ENCODE measurements around the gene ACSM2B.
"Not testable (repeated sequence)": the region's sequence is repeated elsewhere in the genome, so short reads cannot be mapped to it uniquely, and the experiment has no call there.

ACSM2B gene

DNA sequence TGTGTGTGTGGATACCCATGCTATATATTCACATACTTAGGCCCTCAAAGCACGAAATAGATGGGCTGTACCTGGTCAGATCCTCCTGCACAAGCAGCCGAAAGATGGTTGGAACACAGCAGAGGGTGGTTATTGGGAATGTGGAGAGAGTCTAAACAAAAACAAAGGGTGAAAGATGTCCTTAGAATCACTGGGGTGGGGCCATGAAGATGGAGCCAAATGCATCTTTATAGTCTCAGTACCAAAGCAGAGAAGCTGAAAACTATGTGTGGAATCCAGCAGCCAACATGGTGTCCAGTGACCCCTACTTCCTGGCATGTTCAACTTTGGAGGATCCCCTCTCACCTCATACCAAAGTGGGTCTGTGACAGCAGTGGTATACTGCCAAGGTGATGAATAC, 19.5 kb upstream of the ACSM2B start:
- DNase-seq (ENCODE audit: low read depth in 1 of 2, low spot score in 1 of 2): not testable (repeated sequence)

- DNase-seq (ENCODE audit: low read depth in 1 of 2, low spot score in 1 of 2): not testable (repeated sequence)
Measured at GRCh38 chr16:20595068-20595467, 18.9 kb upstream of the ACSM2B start.

DNA sequence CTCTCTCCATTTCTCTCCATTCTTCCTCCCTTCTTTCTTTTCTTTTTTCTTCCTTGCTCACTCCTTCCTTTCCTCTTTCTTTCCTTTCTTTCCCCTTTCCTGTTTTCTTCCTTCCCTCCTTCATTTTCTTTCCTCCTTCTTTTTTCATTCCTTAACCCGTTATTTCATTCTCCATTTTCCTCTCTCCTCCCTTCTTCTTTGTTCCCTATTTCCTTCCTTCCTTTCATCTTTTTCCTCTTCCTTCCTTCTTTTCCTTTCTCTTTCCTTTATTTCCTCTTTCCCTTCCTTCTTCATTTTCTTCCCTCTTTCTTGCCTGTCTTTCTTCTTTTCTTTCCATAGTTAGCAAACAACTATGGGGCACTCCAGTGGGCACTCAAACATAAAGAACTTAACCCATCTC, 16.6 kb upstream of the ACSM2B start:
- DNase-seq (ENCODE audit: low read depth in 1 of 2, low spot score in 1 of 2): not testable (repeated sequence)

GRCh38 chr16:20589486-20589885, 13.3 kb upstream of the ACSM2B start:
- DNase-seq (ENCODE audit: low read depth in 1 of 2, low spot score in 1 of 2): not testable (repeated sequence)

GRCh38 chr16:20587645-20588074, 11.5 kb upstream of the ACSM2B start:
- DNase-seq (ENCODE audit: low read depth in 1 of 2, low spot score in 1 of 2): not testable (repeated sequence)

GRCh38 chr16:20586716-20587115, 10.5 kb upstream of the ACSM2B start:
- DNase-seq (ENCODE audit: low read depth in 1 of 2, low spot score in 1 of 2): not testable (repeated sequence)

GRCh38 chr16:20586112-20586511, 9.9 kb upstream of the ACSM2B start:
- not testable (repeated sequence) for DNase-seq (ENCODE audit: low read depth in 1 of 2, low spot score in 1 of 2)

- DNase-seq (ENCODE audit: low read depth in 1 of 2, low spot score in 1 of 2): not testable (repeated sequence)
Measured at GRCh38 chr16:20580487-20581259, 4.5 kb upstream of the ACSM2B start.

- not testable (repeated sequence) for DNase-seq (ENCODE audit: low read depth in 1 of 2, low spot score in 1 of 2)
Measured at GRCh38 chr16:20578091-20578490, 1.9 kb upstream of the ACSM2B start.

GRCh38 chr16:20569117-20569651, 7.0 kb downstream of the ACSM2B start:
- DNase-seq (ENCODE audit: low read depth in 1 of 2, low spot score in 1 of 2): not testable (repeated sequence)

DNA sequence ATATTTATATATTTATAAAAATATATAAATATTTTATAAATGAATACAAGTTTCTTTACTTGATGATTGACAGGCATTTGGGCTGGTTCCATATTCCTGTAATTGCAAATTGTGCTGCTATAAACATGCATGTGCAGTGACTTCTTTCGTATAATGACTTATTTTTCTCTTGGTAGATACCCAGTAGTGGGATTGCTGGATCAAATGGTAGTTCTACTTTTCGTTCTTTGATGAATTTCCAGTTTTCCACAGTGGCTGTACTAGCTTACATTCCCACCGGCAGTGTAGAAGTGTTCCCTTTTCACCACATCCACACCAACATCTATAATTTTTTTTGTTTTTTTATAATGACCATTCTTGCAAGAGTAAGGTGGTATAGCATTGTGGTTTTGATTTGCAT, 7.8 kb downstream of the ACSM2B start:
- DNase-seq (ENCODE audit: low read depth in 1 of 2, low spot score in 1 of 2): no peak

DNA sequence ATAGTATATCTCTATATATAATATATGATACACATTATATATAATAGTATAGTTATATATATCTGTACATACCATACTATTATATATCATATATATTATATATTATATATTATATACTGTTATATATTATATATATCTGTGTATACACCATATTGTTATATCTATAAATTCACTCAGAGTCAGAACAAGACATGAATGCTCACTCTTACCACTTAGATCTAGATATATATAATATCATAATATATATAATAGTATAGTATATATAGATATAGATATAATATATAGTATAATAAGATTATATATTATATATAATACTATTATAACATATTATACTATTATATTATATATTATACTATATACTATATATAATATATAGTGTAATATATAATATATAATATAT, 9.3 kb downstream of the ACSM2B start:
- no peak for DNase-seq (ENCODE audit: low read depth in 1 of 2, low spot score in 1 of 2)

DNA sequence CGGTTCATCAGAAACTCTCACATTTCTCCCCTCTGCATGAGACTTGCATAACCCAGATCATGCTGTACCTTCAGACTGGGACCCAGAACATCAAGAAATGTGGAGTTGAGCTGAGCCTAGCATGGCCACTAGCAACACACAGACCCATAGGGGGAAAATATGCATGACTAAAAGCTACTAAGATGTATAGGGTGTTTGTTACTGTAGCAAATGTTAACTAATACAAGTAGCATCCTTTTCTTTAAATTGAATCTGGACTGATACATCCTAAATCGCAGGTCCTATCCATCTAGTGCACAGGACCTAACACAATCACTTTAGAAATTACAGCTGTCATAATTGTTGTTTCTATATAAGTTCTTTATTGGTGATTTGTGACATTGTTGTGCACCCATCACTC, 10.8 kb downstream of the ACSM2B start:
- not testable (repeated sequence) for DNase-seq (ENCODE audit: low read depth in 1 of 2, low spot score in 1 of 2)

- DNase-seq (ENCODE audit: low read depth in 1 of 2, low spot score in 1 of 2): not testable (repeated sequence)
Measured at GRCh38 chr16:20564218-20564617, 11.9 kb downstream of the ACSM2B start.

GRCh38 chr16:20555628-20556027, 20.5 kb downstream of the ACSM2B start:
- DNase-seq (ENCODE audit: low read depth in 1 of 2, low spot score in 1 of 2): not testable (repeated sequence)

DNA sequence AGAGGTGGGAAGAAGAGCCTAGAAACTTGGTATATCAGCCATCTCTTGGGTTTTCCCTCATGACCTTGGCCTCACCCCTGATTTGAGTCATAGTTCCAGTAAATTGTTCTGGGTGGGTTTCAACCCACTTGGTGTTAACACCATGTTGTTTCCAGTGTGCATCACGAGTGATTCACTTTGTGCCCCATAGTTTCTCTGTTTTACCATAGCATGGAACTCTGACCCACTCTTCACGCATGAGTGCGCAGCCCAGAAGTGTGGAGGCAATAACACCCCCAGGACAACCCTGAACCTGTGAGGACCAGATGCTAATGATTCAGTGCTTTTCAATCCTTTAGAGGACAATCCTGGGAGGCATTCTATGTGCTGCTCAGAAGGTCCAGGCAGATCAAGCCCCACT, 21.5 kb downstream of the ACSM2B start:
- not testable (repeated sequence) for DNase-seq (ENCODE audit: low read depth in 1 of 2, low spot score in 1 of 2)

- DNase-seq (ENCODE audit: low read depth in 1 of 2, low spot score in 1 of 2): not testable (repeated sequence)
Measured at GRCh38 chr16:20553493-20553892, 22.7 kb downstream of the ACSM2B start.

DNA sequence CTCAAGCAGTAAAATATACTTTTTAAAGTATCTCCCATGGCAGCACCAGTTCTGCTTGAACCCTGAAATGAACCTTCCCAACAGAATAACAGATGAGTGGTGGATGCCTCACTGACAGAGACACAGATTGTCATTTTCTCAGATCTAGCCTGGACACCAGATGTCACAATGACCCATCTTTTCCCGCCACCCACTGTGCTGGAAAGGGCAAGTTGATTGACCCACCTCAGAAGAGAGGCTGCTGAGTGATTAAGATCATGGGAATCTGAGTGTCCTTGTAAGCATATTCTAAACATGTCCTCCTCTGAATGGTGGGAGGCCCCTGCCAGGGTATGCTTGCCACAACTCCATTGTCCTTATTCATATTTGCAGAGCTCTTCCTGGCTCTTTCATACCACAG, 29.2 kb downstream of the ACSM2B start:
- not testable (repeated sequence) for DNase-seq (ENCODE audit: low read depth in 1 of 2, low spot score in 1 of 2)

GRCh38 chr16:20546278-20546853, 29.8 kb downstream of the ACSM2B start:
- not testable (repeated sequence) for DNase-seq (ENCODE audit: low read depth in 1 of 2, low spot score in 1 of 2)

GRCh38 chr16:20540603-20541316, 35.4 kb downstream of the ACSM2B start:
- not testable (repeated sequence) for DNase-seq (ENCODE audit: low read depth in 1 of 2, low spot score in 1 of 2)

DNA sequence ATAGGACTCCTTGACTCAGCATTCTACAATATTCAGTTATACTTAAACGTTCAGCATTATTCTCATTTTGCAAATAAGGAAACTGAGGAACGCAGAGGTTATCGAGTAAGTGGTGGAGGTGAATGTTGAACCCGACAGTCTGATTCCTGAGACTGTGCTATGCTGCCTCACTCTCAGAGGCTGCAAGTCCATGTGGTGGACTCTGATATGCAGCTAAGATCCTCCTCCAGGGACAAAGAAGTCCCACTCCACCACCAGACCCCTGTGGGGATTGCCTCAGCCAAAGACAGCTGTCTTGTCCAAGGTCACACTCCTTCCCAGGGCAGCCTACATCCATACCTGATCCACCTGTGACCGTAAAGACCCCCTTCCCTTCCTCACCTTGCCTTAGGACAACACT, 37.5 kb downstream of the ACSM2B start:
- no peak for DNase-seq (ENCODE audit: low read depth in 1 of 2, low spot score in 1 of 2)

GRCh38 chr16:20538181-20538580, 38.0 kb downstream of the ACSM2B start:
- no peak for DNase-seq (ENCODE audit: low read depth in 1 of 2, low spot score in 1 of 2)
